Testis (tissue), 2 donors: ENCODE data around the gene PDE6H.

Experiments used
- CTCF ChIP-seq, 3 experiments: fragments of 450-650 bp in 2 of 3; fragments of 200-600 bp in 1 of 3; sonication (generic) in 1 of 3; IDR thresholded peaks; one replicate each; pipeline ENCODE4 v1.5.1; 2016 to 2019; ENCODE audit warnings: antibody characterized with exemption in 3 of 3, mild to moderate bottlenecking in 2 of 3, moderate library complexity in 1 of 3
- POLR2A ChIP-seq: fragments of 450-650 bp; IDR thresholded peaks from one replicate; pipeline ENCODE4 v1.6.1; 2017; ENCODE audit warnings: antibody characterized with exemption, mild to moderate bottlenecking, moderate library complexity

- TF ChIP-seq CTCF (IDR thresholded peaks at IDR 0.05) = no peak
- TF ChIP-seq POLR2A = no peak
Observed at GRCh38 chr12:14959463-14959862, 13.4 kb upstream of the PDE6H start.
